Jurkat, Clone E6-1 (cell line): ENCODE data around the gene HPRT1.
A peak's percentile ranks its signal among the peaks of the same experiment; 100 is the strongest.

ENCODE experiments used
- DNase-seq: peaks from one replicate; pipeline ENCODE4 v3.0.0-alpha.2; 2011; ENCODE audit warnings: low read depth, low spot score
- H3K4me3 ChIP-seq: 2 replicates; pipeline ENCODE4 v1.5.1; 2011; ENCODE audit warnings: mild to moderate bottlenecking, low read length, control low read depth, moderate library complexity

HPRT1 gene

DNA sequence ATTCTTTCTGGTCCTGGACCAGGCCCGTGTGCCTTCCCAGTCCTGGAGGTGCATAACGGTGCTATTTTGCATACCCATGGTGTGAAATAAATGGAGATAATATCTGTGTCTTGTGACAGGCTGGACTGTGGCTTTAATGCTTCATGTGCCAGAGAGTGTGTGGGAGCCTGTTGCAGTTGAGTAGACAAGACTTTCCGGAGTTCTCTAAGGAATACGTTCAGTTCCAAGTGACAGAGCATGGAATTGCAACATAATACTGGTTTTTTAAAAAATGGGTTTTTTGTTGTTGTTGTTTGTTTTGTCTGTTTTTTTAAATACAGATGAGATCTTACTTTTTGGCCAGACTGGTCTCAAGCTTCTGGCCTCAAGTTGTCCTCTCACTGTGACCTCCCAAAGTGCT lies 74.0 kb downstream of the HPRT1 start:
- no peak for DNase-seq

DNA sequence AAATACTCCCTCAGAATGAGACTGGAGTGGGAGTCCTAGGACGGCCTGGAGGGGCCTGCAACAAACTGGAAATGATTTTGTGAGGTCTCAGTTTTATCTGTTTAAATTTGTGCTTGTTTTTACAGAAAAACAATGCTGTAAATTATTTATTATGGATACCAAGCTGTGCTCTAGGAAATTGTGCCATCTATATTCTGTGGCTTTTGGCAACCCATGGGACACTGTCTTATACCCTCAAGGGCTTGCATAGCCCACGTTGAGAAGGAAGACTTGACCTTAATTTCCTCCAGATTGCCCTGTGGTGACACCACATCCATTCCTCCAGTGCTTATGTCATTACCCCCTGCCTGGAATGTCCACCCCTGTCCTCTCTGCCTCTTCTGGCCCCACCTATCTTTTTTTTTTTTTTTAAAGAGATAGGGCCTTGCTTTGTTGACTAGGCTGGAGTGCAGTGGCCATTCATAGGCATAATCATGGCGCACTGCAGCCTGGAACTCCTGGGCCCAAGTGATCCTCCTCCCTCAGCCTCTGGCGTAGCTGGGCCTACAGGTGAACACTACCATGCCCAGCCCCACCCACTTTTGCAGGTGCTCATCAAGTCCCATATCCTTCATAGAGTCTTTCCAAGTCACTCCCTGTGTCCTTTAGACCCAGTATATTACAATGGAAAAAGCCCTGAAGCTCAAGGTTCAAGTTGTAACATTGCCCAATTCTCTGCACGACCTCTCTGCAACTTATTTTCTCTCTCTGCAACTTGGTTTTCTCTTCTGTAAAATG lies 77.4 kb downstream of the HPRT1 start:
- H3K4me3 ChIP-seq = no peak overlapping the region
- DNase-seq = no peak

More for the DNA sequence above, 74.0 kb downstream of the HPRT1 start:
- no peak overlapping the region for H3K4me3 ChIP-seq

DNA sequence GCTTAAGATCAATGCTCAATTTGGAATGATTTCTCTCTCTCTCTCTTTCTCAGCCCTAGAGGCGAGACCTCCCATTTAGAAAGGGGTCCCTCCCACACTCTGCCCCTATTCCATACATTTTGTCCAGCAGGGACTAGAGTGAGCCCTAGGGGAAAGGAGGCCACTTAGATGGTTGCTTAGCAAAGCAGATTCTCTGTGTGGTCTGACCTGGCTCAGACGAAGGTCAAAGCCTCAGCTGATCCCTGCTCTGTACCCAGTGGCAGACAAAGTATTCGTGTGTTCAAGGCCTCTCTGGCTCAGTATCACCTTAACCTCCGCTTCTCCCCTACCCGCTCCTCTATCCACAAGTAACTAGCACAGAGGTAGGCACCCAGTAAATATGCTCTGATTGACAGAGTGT lies 78.4 kb downstream of the HPRT1 start:
- H3K4me3 ChIP-seq = no peak overlapping the region
- DNase-seq = no peak

DNA sequence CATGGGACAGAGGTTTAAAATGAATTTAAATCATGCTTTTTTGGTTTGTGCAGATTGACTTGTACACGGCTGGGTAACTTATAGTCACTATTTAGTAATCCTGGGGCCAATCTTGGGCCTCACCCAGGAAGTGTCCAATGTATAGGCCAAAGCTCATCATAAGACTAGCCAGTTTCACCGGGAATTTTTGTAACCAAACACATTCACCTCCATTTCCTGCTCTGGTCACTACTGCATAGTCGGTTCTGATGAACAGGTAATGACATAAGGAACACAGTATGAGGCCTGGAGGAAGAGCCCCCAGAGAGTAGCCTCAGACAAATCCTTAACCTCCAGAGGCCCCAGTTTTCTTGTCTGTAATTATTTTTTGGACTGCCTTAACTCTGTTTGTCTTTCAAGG lies 81.9 kb downstream of the HPRT1 start:
- H3K4me3 ChIP-seq = no peak overlapping the region
- no peak for DNase-seq

DNA sequence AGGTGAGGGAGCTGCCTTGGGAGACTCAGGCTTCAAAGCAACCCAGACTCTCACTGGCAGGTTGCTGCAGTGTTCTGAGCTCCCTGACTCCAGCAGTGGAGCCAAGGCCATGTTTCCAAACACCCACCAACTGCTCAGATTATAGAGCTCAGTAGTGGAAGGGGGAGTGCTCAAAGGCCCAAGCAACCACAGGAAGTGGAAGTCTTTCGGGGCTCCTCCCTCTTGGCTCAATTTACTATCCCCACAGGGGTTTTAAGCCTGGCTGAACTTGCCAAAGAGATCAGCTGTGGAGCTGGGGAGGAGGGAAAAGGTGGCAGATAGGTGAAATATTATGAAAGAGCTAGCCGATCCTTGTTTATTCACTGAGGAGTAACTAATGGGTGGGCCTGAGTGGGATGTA lies 82.5 kb downstream of the HPRT1 start:
- no peak overlapping the region for H3K4me3 ChIP-seq
- DNase-seq = peak; percentile 41

DNA sequence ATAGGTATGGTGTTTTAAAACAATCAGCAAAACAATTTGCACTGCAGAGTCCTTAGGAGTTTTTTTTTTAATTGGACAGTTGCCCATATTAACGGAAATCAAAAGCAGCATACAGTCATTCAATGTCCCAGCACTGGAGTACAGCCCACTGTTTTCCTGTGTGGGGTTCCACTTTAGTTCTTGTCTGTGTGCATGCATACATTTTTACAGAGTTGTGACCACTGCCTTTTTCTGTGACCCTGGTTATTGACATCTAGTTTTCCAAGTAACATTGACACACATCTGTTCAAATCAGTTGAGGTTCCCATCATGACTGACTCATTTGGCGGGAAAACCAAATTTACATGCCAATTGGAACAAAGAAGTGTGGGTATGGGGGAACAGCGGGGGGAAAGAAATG lies 83.3 kb downstream of the HPRT1 start:
- DNase-seq = no peak
- no peak overlapping the region for H3K4me3 ChIP-seq

DNA sequence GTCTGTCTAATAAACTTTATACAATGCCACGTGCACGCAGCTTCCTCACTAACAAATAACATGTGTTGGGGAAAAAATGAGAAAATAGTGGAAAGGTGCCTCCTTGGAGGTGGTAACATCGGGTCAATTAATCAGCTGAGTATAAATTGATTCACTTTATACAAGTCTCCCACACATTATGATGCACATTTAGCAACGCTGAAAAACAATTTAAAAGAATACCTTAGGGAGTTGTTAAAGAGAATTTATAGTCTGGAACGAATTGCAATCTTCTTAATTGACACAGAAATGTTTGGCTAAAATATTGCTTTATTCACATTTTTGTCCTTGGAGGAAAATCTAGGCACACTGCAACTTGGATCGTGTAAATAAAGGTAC lies 84.2 kb downstream of the HPRT1 start:
- DNase-seq = no peak
- no peak overlapping the region for H3K4me3 ChIP-seq

DNA sequence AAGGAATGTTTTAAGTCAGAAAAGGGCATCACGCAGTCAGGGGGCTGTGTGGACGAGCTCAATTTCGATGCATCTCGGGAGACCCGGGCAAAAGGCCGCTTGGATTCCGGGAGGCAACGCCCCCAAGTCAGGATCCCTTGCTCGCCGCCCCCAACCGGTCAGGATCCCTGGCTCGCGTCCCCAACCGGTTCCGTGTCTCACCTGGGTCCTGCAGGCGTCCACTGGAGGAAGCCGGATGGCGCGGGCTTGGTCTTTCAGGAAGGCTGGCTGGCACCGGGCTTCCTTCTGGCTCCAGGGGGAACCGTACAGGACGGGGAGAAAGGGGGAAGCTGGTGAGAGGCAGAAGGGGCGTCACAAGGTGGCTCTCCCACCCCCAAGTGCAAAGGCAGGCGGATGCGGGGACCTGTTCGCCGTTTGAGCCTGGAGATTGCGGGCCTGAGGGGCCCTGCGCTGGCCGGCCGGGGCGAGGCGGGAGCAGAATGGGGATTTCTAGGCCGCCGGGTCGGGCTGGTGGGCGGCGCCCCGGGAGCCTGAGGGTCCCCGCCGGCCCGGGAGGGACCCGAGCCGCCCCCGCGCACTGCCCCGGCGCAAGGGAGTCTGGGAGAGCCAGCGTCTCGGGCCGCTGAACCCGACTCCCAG lies 84.7 kb downstream of the HPRT1 start:
- no peak for DNase-seq
- no peak overlapping the region for H3K4me3 ChIP-seq

DNA sequence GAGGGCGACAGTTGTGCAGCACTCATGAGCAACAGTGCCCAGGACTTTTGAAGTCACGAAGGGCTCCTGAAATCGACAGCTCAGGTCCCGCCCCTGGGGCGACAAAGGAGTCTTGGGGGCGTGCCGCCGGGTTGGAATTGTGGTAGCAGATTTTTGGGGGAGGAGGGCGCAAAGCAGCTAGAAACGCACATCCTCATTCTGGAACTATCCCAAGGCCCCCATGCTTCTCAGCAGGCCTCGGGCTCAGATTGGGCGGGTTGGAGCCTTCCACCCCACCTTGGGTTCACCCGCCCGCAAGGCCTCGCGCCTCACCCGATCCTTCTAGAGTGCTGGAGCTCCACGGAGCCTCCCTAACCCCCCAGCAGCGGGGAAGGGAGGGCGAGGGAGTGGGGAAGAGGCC lies 85.5 kb downstream of the HPRT1 start:
- DNase-seq = no peak
- H3K4me3 ChIP-seq = no peak overlapping the region

DNA sequence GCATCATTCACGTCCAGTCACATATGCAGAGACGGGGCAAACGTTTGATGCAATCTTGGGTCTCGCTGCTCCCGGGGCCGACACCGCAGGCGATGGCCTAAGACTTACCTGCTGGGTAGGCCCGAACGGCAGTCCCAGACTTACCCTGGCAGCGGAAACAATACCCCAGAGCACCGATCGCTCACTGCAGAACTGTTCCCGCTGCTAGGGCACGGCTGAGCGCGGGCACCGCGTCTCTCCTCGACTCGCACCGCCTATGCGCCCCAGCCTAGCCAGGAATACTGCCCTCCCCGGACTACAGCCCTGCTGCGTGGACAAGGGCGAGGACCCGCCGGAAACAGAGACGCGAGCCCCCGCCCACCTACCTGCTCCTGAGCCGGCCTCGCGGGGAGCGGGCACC lies 86.2 kb downstream of the HPRT1 start:
- H3K4me3 ChIP-seq = no peak overlapping the region
- DNase-seq = no peak

DNA sequence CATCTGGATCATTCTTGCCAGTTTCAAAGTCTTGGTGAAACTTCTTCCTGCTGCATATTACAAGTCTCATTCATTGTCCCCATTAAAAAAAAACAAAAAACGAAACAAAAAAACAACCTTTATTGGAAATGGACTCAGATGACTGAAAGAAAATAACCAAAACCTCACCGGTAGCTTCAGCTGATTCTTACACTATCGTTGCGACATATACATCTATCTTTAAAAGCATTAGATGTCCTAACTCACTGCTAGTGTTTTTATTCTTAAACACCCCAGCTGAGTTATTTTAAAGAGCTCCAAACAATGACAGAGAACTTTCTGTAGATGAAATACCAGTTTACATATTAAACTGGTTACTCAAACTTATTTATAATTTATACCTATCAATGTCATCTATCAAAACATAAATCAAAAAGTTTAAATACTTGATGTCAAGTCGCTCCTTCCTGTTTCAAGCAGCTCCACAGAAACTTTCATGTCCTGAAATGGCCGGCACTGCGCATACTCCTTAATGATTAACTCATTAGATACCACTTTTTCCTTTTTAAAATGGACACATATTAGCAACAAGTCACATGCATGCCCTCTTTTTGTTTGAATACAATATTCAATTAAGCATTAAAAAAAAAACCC lies 87.2 kb downstream of the HPRT1 start:
- DNase-seq = no peak
- H3K4me3 ChIP-seq = no peak overlapping the region

DNA sequence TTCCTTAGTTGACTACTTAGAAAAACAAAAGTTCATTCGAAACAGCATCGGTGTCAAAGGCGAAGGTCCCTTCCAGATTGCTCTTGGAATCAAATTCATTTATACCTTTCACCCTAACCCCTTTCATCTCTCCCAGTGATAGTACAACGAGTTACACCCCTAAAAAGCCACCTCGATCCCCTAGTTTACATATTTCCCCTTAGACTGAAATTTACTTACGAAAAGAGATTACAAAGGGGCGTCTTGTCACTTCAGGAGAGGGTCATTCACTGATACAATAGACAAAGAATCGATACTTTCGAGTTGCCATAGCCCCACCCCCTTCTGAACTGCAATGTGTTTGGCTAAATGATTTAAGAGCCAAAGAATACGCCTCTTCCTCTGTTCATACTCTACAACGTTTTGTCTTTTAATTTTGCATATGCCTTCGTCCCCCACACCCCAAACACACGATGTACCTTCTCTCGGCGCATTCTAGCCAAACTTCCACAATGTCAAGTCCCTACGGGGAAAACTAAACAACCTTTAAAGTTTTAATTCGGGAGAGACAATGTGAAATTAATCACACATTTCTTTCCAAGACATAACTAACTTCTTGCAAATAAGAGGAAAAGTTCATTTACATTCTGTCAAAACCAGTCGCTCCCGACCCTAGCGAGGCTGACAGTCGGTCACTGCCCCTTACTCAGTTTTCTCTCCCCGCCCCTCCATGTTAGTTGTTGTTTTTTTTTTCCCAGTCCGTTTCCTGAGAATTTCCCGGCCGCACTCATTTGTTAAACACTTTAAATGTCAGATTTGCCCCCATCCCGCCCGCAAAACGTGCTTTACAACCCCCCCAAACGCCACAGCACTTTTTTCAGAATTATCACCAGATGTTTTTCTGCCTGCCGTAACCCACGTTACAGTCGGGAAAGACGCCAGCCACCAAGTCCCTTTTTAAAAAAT lies 88.6 kb downstream of the HPRT1 start:
- peak overlapping the region; percentile 69 for H3K4me3 ChIP-seq
- DNase-seq = peak; percentile 36
